GM21447 (cell line): ENCODE data around the gene BRCC3.

Experiments
- ATAC-seq: cut with Tn5 transposase; IDR thresholded peaks from one replicate; pipeline ENCODE4 v1.9.1; 2021; ENCODE audit not compliant: unreplicated experiment

Gene BRCC3

DNA sequence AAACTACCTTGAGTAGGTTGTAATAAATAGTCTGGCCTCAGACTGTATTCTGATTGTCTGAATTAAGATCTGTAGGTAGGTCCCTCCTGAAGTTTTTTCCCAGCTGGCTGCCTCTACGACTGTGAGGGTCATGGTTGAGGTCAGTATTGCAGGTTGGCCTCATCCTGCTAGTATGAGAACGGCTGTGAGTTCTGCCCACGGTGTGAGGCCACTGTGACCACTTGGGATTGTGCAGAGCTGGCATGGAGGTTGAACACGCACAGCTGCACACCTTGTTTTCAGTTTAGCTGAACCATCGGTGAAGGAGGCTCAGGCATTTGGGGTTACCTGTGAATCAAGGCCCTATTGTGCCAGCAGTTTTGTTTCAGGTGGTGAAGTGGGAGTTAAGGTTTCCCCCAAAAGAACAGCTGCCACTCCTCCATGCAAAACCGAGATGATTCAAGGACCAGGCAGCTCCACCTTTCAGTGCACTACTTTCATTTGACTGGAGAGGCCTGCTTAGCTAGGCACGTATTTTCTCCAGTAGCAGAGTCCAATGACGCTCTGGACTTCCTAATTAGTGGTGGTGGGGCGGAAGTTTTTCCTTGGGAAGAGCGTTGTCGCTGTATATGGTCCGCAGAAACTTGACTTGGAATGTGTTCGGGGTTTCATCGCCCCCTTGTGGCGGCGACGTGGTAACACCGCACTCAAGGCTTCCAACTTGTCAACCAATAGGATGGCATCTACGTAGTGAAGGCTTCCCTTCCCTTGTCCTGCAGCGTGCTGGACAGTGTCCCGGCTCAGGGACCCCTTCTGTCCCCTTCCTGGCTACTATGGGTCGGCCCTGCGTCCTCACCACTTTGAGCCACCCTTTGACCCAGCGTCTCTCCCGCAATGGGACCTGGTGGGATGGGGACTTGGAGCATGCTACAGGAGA, 14.2 kb upstream of the BRCC3 start:
- ATAC-seq = peak; percentile 92

DNA sequence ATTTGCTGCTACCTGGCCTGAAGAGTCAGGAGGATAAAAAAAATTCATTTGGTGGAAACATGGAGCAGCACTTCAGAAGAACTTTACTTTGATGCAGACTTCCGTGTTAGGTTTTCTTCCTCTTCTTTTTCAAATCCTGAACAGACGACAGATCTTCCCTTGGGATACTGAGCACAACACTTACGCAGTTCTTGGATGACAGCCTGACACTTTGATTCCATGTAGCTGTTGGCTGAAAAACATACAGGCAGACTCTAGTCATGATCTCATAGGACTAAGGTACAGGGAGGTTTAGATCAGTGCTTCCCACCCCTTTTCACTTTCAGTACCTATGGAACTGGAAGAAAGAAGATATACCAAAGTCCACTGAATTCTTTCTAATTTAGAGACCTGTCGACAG, 9.5 kb upstream of the BRCC3 start:
- ATAC-seq = no peak

DNA sequence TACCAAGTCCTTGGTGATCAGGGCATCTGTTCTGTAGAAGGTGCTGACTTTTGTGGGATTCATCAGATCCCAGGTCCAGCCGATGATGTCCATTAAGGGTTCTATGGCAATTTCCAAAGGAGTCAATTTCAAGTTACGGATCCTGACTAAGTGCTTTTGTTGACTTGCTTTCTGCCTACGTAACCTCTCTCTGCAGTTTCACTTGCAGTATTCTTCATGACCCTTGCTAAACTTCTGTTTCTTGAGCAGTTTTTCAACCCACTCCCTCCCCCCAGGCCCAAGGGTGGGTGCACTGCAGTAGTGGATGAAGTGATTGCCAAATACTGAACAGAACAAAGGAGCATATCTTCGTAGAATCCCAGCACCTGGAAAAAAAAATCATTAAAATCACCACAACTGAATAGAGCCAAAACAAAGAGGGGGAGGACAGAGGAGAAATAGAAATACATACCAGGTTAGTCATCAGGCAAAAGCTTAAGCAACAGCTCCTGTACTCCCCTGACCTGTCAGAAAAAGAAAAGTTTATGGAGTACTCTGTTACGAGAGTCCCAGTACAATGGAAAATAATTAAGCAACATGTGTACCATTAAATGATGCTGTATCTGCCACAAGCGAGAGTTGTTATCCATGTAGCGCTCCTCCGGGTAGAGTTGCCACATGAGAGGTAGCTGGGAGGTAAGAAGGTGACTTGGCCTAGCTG, 6.1 kb upstream of the BRCC3 start:
- no peak for ATAC-seq

- no peak for ATAC-seq
Measured at GRCh38 chrX:155068165-155068564, 3.1 kb upstream of the BRCC3 start.

DNA sequence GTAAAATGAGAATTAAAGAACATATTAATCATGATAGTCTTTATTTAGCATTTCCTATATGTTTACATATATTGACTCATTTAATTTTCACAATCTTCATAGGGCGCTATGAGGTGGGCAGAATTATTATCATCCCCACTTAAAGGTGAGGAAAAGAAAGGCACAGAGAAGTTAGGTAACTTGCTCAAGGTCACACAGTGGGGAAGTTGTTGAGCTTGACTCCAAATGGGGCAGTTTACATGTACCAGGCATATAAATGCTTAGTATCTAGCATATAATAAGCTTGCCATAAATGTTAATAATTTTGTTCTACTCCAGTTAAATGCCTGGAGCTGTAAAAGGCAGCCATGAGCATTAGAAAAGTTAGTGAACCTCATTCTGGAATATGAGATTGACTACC, 1.9 kb upstream of the BRCC3 start:
- ATAC-seq = no peak

DNA sequence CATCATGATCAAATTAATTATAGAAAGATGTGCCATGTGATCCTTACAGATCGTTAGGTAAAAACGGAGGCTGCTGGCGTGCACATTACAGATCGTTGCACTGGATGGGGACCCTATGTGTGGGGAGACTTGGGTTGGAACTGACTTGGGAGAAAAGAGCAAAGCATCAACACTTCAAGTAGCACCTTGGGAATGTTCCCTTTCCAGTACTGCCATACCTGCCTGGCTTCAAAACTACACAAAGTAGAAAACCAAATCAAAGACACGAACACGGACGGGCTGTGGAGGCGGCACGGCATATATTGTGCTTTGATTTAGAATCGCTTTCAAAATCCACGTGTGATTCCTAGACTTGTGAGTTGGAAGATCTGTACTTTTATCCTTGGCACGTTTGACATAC, 1.3 kb upstream of the BRCC3 start:
- ATAC-seq = no peak

DNA sequence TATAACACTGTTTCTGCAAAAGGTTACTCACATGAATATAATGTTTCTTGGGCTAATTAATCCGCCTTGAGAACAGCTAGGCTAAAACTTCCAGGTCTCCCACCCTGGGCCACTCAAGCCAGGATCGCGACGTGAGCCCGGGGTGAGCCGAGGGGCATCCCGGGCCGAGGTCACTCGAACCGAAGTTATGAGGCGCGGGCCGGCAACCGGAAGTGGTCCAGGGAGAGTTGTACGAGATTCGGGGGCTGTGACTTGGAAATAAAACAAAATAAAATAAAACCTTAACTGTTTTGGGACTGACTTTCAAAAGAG, 689 bp upstream of the BRCC3 start:
- ATAC-seq = peak; percentile 23

DNA sequence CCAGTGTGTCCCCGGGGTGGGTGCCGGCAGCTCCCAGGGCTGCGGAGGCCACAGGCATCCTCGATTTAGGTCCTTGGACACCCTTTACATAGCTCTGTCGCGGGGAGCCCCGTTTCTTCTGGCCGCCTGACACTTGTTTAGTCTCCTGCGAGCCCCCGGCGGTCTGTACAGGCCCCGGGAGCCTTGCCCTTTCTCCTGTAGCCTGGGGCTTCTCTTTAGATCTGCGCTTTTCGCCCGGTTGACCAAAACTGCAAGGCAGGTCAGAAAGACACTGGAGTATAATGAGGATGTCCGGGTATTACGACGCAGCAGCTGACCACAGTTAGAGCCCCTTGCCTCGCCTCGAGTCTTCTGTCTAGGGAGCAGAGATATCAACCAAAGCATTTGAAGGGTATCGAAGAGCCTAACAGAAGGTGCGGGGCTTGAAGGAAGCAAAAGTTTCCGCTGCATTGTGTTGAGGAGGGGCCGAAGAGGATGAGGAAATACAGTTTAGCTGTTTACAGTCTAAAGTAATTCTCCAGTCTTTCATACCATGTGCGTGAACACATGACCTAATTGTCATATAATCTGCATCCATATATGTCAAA, 479 bp downstream of the BRCC3 start:
- ATAC-seq = peak; percentile 9

DNA sequence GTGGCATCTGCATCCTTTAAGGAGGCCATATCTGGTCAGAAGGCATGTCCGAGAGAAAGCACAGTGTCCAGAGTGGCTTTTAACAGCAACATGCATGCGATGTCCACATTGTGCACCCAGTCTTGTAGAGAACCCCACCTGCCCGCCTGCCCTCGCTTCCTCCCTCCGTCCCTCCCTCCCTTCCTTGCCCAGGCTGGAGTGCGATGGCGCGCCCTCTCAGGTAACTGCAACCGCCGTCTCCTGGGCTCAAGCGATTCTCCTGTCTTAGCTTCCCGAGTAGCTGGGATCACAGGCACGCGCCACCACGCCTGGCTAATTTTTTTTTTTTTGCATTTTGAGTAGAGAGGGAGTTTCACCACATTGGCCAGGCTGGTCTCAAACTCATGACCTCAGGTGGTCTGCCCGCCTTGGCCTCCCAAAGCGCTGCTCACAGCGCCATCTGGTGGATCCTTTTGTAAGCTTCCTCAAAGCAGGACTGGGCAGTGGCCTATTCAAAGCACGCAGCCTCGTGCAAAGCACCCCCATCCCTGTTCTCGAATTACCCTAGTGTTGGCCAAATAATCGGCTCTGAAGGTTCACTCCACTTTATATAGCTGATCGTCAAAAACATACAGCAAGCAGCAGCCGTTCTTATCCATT, 15.0 kb downstream of the BRCC3 start:
- no peak for ATAC-seq

- no peak for ATAC-seq
Measured at GRCh38 chrX:155086961-155087735, 15.8 kb downstream of the BRCC3 start.

- ATAC-seq = no peak
Measured at GRCh38 chrX:155094468-155095061, 23.3 kb downstream of the BRCC3 start.

DNA sequence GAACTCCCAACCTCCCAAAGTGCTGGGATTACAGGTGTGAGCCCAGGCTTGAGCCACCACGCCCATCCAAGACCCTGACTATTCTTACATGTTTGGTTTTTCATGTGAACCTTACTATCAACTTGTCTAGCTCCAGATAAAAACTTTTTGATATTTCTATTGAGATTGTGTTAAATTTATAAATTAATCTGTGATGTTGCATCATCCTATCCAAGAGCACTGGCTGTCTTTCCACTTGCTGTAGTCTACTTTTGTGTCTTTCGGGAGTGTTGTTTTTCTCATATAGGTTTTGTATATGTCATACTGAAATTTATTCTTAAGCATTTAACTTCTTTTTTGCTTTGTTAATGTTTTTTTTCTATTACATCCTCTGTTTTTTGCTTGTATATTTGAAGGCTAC, 34.6 kb downstream of the BRCC3 start:
- no peak for ATAC-seq

GRCh38 chrX:155108427-155108826, 37.1 kb downstream of the BRCC3 start:
- no peak for ATAC-seq

- no peak for ATAC-seq
Measured at GRCh38 chrX:155112171-155112570, 40.9 kb downstream of the BRCC3 start.

DNA sequence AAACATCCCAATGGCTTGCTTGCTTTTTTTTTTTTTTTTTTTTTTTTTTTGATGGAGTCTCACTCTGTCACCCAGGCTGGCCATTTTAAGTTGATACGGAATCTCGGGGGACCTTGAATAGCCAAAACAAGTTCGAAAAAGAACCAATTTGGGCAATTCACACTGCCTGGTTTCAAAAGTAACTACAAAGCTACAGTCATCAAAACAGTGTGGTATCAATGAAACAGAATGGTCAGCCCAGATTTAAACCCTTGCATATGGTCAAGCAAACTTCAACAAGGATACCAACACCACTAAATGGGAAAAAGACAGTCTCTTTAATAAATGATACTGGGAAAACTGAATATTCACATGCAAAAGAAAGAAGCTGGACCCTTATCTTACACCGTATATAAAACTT, 41.8 kb downstream of the BRCC3 start:
- ATAC-seq = no peak

- ATAC-seq = no peak
Measured at GRCh38 chrX:155115174-155115819, 44.0 kb downstream of the BRCC3 start.

- no peak for ATAC-seq
Measured at GRCh38 chrX:155127465-155127864, 56.2 kb downstream of the BRCC3 start.

DNA sequence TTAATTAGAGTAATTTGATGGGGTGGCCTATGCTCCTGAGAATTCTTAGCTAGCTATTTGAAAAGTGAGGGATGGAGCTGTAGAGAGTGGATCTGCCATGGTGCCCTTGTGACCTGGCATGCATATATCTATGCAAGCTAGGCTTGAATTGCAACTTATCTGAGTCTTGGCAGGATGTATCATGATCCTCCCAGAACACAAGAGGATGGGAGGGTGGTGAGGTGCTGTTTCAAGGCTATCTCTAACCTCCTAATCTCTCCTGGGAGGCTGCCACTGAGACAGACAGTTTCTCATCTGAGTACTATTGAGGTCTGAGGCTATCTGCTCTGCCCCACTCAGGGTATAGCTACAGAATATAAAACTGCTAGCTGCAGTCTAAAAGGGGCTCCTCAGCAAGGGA, 56.6 kb downstream of the BRCC3 start:
- no peak for ATAC-seq

DNA sequence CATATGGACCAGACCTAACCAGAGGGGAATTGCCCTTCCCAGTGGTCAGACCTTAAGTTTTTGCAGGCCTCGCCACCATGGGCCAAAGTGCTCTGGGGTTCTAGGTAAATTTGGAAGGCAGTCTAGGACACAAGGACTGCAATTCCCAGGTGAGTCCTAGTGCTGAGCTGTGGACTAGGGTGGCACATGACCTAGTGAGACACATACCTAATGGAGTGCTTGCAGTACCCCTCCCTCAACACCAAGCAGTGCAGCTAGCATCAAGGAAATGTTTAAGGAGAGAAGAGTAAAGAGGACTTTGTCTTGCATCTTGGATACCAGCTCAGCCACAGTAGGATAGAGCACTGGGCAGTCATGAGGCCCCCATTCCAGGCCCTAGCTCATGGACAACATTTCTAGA, 60.8 kb downstream of the BRCC3 start:
- ATAC-seq = no peak

- no peak for ATAC-seq
Measured at GRCh38 chrX:155134255-155134654, 62.9 kb downstream of the BRCC3 start.
